GM19395 (cell line): Measurements from ENCODE around the gene RTP5.

Source experiments
- ATAC-seq: cut with Tn5 transposase; IDR thresholded peaks from one replicate; pipeline ENCODE4 v1.9.1; 2021; ENCODE audit warnings: mild to moderate bottlenecking, moderate library complexity; ENCODE audit not compliant: unreplicated experiment

RTP5 gene

DNA sequence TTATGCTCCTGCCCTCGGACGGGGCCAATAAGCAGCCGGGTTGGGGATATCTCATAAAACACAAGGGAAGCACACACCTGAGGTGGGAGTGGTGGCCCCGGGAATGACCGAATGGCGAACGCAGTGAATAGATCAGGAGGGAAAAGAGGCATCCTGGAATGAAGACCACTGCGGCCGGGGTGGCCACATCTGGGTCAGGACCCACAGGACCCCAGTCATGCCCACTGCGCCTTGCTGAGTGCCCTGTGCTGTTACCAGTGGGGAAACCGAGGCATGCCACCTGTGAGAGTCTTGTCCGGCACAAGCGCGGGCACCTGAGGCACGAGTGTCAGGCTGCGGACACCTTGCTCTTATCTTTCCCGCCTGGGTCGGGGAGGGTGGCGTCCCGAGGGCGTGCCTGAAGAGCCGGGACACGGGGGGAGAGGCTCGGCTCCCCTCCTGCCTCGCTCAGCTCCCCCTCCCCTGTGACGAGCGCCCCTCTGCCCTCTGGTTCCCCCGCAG lies 12.4 kb upstream of the RTP5 start:
- ATAC-seq = no peak

DNA sequence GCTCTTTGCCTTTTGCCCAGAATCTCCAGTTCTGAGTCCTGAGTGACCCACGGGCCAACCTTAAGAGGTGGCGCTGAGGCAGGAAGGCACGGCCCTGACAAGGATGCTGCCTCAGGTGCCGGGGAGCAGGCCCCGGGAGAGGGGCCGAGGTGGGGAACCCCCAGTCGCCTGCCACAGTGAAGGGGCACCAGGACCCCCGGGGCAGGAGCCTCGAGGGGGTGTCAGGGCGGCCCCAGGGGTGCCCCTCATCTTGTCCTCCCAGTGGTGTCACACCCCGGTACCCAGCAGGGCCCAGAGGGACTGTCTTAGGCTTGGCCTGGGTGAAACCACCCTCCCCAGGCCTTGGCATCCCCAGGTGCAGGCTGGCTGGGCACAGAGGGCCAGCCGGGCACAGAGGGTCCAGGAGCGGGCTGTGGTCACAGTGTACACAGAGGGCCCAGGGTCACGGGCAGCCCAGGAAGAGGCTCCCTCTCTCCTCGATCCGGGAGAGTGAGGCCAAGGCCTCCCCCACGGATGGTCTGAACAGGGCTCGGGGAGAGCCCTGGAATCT lies 11.9 kb upstream of the RTP5 start:
- ATAC-seq = no peak

DNA sequence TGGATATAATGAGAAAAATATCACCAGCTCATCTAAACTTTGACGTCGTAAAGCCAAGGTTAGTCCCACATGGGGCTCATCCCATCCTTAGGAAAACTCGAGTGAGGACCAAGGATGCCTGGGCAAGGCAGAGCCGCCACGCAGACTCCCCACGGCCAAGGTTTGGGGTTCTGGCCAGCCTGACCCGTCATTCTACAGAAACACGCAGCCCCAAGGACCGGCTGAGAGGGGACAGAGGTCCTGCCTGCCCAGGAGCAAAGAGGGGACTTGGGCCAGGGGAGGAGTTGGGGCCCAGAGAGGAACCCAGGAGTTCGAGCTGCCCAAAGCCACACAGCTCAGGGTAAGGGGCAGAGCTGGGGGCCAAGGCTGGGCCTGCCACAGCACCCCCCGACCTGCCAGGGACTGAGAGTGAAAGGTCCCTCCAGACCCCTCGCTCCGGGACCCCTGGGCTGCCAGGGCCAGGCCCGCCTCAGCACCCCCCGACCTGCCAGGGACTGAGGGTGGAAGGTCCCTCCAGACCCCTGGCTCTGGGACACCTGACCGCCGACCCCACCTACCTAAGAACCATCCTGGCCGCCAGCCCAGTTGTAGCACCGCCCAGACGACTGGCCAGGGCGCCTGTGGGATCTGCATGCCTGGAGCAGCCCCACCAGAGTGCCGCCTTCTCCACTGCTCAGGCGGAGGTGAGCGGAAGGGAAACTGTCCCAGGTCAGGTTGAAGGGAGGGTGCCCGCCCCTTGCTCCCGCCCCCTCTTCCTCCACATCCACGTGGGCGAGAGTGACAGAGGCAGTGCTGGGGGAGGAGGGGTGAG lies 11.1 kb upstream of the RTP5 start, which contains the start of gene PDCD1:
Gene PDCD1, minus strand, starts transcription at position 689 of the 811 bp plus-strand sequence. Its CDS starts 56 bp downstream, at position 633.
- peak; percentile 45 for ATAC-seq

DNA sequence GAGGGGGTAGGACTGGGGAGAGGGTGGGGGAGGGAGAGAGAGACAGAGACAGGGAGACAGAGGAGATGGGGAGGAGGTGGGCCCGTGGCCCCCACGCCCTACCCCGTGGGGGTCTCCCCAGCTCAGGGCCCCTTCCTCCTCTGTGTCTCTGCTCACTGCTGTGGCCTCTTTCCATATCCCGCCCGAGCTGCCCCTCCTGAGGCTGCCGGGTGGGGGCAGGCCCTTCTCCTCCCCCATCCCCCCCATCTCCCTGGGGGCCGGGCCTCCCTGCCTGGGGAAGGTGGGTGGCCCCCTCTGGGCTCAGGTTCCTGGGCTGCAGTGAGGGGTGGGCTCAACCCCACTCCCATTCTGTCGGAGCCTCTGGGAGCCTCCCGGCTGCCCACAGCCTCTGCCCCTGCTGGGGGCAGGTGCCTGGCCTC lies 10.5 kb upstream of the RTP5 start:
- ATAC-seq = peak; percentile 25

DNA sequence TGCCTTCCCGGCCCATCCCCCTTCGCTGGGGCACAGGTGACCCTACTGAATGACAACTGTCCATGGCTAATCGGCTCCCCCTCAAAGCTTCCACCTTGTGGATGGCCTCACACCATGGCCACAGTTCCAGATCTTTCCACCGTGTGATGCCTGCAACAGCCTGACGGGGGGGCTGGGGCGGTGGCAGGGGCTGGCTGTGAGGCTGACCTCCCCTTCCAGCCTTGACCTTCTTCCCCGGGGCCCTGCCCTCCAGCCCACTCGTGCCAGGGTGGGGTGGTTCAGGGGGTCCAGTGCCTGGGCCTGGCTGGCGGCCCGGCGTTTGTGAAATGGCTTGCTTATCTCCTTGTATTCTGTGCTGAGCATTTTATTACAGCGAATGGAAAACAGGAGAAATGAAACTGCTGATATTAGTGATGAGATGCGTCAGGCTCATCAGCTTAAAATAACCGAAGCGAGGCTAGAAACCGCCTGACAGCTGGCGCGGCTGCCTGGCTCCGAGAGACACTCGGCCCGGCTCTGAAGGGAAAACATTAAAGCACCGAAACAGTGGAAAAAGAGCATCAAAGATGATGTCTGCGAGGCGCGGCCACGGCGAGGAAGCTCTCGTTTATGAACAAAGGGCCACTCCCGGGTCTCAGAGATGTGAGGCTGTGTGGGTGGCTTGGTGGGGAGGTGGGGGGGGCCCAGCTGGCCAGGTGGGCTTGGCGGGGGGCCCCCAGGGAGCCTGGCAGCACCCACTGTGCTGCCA lies 9.9 kb upstream of the RTP5 start:
- peak; percentile 58 for ATAC-seq

DNA sequence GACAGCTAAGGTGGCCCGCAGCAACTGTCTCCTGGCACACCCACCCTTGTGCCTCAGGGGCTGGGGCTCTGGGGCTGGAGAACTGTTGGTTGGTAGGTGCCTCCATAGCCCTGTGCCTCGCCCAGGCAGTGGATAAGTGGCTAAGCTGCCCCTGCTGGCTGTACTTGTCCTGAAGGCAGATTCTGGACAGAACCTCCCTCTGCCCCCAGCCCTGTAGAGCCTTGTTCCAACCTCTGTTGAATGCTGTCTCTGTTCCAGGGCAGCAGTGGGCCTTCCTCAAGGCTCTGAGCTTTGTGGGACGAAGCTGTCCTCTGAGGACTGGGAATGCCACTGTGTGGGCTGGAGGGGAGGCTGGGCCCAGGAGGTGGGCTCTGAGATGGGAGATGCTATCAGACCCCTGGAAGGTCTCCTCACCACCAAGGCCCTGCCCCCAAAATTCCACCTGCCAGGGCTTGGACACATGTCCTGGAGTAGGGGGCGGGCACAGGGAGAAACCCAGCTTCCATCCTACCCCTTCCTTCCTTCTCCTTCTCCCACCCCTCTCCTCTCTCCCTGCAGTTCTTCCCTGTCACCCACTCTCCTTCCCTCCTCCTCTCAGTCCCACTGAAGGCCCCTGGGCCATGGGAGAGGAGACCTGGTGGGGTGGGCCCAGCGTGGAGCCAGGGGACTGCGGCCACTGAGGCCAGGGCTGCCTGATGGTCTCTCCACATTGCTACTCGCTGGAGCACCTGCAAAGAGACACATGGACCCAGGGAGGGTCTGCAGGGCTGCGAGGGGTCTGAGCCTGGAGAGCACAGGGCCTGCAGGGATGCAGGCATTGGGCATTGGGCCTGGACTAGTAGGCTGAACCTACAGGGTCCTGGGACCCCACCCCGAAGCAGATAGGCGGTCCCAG lies 9.1 kb upstream of the RTP5 start:
- ATAC-seq = peak; percentile 6

DNA sequence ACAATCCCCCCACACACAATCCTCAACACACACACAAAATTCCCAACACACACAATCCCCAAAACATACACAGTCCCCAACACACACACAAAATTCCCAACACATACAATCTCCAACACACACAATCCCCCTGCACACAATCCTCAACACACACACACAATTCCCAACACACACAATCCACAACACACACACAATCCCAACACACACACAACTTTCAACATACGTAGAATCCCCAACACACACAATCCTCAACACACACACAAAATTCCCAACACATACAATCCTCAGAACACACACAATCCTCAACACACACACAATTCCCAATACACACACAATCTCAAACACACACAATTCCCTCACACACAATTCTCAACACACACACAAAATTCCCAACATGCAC lies 8.3 kb upstream of the RTP5 start:
- ATAC-seq = no peak

DNA sequence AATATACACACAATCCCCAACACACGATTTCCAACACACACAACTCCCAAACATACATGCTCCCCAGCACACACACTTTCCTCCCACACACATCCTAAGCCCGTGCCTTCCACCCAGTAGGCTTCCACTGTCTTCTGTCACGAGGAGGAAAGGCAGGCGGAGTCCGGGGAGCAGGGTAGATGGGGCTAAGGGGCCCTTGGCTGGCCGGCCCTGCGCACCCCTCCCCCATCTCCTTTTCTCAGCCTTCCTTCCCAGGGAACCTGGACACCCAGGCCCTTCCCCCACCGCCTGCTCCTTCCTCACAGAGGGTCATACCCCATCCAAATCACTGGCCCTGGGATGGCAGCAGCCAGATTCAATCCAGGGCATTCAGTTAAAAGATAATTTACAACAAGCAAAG lies 7.4 kb upstream of the RTP5 start:
- ATAC-seq = no peak

DNA sequence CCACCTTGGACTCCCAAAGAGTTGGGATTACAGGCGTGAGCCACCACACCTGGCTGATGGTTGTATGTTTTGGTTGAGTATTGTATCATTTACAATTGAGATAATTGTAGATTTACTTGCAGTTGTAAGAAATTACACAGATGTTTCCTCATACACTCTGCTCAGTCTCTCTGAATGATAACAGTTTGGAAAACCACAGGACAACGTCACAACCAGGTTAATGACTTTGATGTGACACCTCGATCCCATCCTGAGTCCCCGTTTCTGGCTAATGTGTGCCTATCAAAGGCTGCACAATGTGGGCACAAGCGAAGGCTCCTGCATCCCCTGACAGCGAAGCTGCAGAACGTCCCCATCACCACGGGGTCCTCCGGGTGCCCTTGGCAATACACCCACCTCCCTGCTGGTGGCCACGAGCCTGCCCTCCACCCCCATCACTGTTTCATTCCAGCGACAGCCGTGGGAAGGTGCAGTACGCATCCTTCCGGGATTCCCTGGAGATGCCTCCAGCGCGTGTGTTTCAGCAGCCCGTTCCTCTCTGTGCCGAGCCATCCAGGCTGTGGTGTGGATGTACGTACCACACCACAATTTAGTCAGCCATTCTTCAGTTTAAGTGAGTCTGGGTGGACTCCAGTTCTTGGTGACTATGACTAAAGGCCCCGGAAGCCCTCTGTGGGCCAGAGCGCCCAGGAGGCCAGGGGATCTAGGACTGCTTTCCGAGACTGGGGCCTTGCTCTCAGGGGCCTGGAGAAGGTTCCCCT lies 6.6 kb upstream of the RTP5 start:
- no peak for ATAC-seq

DNA sequence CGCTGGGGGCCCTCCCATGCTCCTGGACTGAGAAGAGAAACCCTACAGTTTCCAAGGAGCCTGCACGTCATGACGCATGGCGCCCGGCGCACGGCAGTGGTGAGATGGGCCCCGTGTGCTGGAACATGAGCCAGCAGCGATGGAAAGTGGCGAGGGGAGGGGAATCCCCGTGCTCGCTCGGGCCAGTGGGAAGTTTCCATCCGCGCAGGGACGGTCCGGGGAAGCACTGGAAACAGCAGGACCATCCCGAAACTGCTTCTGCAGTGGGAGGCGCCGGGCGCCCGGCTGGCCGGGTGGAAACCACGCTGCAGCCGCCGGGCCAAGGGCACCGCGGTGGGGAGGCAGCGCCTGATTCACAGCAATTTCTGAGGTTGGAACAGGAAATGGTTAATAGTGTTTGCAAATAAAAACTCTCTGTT lies 6.0 kb upstream of the RTP5 start:
- no peak for ATAC-seq

DNA sequence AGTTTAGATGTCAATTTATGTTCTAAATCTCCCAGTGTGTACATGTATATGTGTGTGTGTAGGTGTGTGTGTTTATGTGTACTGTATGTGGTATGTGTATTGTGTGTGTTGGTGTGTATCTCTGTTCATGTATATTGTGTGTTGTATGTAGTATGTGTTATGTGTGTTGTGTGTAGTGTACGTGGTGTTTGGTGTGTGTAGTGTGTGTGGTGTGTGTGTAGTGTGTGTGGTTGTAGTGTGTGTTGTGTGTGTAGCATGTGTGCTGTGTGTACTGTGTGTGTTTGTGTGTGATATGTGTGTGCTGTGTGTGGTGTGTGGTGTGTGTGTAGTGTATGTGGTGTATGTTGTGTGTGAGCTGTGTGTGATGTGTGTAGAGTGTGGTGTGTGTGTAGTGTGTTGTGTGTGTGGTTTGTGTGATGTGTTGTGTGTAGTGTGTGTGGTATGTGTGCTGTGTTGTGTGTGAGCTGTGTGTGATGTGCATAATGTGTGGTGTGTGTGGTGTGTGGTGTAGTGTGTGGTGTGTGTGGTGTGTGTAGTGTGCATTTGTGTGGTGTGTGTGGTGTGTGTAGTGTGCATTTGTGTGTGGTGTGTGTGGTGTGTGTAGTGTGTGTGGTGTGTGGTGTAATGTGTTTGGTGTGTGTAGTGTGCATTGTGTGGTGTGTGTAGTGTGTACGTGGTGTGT lies 5.2 kb upstream of the RTP5 start:
- ATAC-seq = no peak

DNA sequence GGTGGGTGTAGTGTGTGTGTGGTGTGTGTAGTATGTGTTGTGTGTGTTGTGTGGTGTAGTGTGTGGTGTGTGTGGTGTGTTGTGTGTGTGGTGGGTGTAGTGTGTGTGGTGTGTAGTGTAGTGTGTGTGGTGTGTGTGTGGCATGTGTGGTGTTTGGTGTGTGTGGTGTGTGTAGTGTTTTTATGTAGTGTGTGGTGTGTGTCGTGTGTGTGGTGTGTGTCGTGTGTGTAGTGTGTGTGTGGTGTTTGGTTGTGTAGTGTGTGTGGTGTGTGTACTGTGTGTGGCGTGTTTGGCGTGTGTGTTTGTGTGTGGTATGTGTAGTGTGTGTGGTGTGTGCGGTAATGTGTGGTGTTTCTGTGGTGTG lies 4.7 kb upstream of the RTP5 start:
- ATAC-seq = no peak

DNA sequence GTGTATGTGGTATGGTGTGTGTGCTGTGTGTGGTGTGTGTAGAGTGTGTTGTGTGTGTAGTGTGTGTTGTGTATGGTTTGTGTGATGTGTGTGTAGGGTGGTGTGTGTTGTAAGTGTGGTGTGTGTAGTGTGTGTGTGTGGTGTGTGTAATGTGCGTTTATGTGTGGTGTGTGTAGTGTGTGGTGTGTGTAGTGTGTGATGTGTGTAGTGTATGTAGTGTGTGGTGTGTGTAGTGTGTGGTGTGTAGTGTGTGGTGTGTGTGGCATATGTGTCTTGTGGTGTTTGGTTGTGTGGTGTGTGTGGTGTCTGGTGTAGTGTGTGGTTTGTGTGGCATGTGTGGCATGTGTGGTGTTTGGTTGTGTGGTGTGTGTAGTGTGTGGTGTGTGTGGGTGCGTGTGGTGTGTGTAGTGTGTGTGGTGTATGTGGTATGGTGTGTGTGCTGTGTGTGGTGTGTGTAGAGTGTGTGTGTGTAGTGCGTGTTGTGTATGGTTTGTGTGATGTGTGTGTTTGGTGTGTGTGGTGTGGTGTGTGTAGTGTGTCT lies 4.0 kb upstream of the RTP5 start:
- ATAC-seq = no peak

DNA sequence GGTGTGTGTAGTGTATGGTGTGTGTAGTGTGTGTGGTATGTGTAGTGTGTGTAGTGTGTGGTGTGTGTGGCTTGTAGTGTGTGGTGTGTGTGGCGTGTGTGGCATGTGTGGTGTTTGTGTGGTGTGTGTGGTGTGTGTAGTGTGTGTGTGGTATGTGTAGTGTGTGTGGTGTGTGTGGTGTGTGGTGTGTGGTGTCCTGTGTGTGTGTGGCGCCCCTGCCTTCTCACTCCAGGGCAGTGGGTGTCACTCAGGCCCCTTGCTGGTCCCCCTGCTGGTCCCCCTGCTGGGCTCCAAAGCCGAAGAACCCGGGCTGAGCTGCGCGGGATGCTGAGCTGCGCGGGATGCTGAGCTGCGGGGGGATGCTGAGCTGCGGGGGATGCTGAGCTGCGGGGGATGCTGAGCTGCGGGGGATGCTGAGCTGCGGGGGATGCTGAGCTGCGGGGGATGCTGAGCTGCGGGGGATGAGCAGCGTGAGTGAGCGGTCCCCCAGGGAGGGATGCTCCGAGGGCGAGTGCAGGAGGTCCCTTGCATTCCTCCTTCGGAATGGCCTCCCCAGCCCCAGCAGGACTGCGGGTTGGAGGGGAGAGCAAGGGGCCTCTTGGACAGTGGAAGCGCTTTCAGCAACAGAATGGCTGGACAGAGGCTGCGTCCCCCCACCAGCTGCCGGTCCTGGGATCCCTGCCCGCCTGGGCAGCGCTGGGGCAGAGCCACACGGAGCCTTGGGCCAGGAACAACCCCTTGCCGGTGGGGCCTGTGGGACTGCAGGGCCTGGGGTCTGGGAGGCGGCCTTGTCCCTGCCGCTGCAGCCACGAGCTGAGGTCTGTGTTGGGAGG lies 3.4 kb upstream of the RTP5 start:
- no peak for ATAC-seq

DNA sequence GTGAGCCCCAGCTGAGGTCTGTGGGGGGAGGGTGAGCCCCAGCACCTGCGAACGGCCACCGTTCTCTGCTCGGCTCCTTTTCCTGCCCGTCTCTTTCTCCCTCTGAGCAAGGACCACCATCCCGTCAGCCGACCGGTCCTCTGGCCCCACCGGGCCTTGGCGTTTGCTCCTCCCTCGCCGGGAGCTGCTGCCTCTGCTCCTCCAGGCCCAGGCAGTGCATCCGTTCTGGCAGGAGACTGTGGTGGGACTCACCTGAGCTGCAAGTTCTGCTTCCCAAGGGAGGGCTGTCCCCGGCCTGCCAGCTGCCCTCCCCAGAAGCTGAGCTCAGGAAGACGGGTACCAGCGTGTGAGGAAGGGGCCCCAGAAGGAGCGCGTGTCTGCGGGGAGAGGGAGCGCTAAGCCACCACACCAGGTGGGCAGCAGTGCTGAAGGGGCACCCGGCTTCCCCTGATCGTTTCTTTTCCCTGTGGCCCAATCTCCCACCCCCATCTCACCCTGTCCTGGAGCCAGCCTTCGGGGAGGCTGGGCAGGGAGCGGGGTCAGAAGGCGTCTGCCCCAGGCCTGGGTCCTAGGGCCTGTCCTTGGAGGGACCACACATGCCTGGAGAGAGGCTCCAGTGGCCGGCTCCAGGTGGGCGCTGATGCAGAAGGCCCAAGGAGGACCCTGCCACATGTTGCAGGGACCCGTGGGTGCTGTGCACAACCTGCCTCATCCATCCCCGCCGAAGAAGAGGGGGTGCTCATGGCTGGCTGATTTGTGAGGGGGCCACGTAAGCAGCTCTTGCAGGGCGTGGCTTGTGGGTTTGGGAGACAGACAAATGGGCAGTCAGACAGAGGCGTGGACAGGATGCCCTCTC lies 2.5 kb upstream of the RTP5 start:
- ATAC-seq = no peak

DNA sequence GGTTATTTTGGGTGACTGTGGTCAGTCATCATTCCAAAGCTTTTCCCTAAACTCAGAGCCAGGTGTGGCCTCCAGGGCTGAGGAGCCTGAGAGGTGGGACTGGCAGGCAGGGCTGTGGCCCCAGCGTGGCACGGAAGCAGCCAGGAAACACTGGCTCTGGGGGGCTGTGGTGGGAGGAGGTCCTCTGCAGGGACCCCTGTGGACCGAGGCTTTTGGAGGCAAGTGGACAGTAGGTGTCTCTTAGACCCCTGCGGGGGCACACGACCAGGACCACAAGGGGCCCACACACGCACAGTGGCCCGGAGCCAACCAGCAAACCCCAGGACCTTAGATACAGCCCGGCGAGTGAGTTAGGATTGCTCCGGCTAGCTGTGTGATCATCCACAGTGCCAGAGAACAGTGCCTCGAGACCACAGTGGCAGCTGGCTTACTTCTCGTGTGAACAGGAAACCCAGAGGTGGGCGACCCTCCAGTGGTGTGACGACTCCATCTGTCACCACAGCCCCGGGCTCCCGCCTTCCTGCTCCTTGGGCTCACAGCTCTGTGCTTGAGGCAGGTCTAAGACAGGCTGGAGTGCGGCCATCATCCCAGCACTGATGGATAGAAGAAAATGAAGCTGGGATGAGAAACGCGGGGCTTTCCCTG lies 1.6 kb upstream of the RTP5 start:
- ATAC-seq = no peak

DNA sequence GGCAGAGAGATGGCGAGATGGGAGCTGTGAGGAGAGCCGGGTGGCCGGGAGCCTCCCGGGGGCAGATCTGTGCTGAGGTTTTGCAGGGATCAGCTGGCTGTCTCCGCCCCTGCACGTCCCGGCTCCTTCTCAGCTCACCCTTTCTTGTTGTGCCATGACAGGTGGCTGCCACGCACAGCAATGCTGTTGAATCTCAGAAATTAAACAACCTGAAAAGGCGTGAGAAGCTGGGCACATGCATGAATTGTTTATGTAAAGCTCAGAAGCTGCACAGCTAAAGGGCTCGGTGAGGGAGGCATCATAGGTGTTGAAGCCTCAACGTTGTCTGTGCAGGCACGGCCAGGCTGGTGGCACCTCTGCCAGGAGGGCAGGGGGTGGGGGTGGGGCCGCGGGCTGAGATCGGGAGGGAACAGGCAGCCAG lies 858 bp upstream of the RTP5 start:
- ATAC-seq = no peak
